NAMALWA (cell line): ENCODE data around the gene SLIT3.

Source experiments
- DNase-seq: peaks from one replicate; pipeline ENCODE4 v3.0.0-alpha.2; 2015; ENCODE audit warnings: low spot score

Gene SLIT3

DNA sequence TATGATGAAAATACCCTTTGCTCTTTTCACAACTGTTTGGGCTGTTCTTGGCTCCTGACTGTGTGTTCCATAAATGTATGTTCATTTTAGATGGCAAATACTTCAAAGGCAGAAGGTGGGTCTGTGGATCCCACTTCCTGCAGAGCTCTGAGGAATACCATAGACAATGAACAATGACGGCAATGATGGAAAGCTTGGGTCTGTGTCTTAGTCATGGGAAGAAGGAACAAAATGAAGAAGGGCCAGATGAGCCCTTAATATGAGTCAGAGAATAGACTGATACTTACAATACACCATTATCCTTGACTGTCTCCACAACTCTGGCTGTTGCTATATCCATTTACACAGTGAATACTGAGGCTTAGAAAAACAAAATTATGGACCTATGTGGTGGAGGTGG, 126.0 kb downstream of the SLIT3 start:
- DNase-seq, result no peak

- DNase-seq, result no peak
These were observed 127.6 kb downstream of the SLIT3 start for GRCh38 chr5:169173372-169173771.

DNA sequence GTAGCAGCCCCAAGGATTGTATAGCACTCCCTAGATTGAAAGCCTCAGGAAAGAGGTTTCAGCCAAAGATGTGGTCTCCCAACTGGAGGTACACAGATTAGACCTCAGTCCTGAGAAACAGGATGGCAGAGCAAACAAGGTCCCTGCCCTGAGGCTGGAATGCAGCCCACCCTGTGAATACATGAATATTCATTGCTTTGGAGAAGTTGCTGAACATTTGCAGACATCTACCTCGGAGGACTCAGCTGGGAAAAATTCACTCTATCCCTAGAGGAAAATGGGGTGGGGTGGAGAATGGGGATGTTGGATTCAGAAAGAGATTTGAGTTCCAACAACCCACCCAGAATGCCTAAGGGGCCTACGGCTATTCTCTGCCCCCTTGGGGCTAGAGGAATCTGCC, 129.4 kb downstream of the SLIT3 start:
- no peak for DNase-seq

GRCh38 chr5:169169783-169170182, 131.2 kb downstream of the SLIT3 start:
- DNase-seq, result no peak

GRCh38 chr5:169168280-169168679, 132.7 kb downstream of the SLIT3 start:
- DNase-seq, result no peak

DNA sequence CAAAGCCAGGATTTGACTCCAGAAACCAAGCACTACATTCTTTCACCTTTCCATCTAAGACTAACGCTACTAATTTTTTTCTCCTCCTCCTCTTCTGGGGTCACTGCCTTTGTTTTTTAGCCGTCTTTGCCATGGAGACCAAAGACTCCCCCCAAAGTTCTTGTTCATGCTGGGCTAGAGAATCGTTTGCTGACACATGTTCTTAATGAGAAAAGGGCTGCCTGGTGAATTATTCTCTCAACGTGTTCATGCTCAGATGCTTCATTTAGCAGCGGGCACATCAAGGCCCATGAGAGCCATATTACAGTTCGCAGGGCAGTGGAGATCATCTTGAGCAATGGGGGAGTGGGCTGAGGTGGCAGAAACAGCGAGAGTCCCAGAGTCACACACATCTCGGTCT, 134.9 kb downstream of the SLIT3 start:
- no peak for DNase-seq

DNA sequence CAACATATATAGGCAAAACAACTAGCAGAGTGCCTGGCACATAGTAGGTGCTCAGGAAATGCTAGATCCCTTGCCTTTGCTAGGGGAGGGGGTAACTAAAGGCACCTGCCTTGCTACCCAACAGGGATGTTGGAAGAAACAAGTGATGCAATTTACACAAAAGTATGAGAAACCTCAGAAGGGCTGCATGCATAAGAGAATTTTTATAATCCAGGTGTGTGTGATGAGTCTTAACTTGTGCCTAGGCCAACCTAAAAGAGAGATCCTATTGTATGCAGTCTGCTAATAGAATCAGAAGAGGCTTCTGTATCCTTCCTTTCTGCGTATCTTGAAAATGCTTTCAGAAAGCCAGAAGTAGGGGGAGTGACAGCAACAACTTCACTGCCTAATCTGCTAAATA, 135.9 kb downstream of the SLIT3 start:
- no peak for DNase-seq

- DNase-seq, result no peak
These were observed 136.4 kb downstream of the SLIT3 start for GRCh38 chr5:169164481-169164925.

GRCh38 chr5:169162407-169162806, 138.5 kb downstream of the SLIT3 start:
- DNase-seq, result no peak

DNA sequence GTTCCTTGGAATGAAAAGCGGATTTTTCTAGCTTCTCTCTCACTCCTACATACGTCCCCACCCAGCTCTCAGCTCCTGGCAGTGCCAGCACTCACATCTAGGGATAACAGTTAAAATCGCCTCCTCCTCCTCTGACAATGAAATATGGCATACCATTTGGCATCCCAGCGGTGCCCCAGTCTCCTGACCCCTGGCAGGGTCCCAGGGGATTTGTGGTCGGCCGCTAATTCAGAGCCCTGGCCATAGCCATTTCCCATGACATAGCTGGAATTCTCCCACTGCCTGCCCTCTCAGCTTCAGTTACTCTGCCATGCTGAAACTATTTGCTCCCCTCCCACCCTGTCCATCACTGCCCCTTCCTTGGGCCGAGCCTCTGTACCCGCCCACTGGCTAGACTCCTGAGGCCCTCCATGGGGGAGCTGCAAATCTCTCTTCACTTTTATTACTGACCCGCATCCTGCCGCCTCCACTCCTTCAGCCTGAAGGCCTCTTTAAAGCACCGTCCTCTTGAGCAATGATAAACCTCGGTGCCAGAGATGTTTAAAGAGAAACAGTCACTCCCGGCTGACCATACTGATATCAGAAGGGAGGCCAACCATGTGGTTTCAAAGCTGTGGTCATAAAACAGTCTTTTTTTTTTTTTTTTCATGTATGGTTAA, 139.8 kb downstream of the SLIT3 start:
- DNase-seq, result no peak

DNA sequence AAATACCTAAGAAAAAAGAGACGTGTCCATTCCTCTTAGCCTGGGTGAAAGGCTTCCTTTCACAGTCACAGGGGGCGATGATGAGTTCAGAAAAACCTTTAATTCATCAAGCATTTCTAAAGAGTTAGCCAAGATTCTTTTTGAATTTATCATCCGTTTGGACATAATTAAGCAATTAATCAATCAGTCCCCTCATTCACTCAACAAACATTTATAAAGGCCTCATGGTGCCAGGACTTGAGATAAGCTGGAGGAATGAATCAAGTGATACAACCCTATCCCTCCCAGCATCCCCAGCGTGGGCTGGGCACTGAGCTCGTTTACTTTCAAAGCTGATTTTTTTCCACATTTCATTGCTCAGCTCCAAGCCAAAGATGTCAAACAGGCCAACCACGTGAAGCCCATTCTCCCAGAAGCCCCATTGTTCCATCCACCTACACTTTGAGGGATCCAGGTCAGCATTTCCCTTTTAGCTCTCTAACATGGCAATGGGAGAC, 140.5 kb downstream of the SLIT3 start:
- DNase-seq, result peak; percentile 7

GRCh38 chr5:169158764-169159163, 142.2 kb downstream of the SLIT3 start:
- no peak for DNase-seq

- no peak for DNase-seq
These were observed 143.9 kb downstream of the SLIT3 start for GRCh38 chr5:169157064-169157463.

DNA sequence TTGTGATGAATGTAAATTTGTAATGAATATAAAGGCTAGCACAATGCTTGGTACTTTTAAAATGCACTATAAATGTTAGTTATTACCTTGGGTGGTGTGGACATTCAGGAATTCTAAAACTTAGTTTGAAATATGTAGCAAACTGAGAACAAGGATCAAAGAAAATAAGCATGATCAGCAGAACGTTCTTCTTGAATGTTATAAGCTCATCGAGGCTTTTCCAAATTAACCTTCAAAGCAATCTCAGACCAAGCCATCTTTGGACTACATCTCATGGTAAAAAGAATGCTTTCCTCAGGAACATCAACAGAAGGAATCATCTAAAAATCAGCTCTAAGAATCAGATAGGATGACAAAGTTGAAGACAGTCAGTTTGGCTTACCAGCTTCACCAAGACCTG, 146.3 kb downstream of the SLIT3 start:
- DNase-seq, result no peak

- DNase-seq, result no peak
These were observed 147.5 kb downstream of the SLIT3 start for GRCh38 chr5:169153405-169153804.

- no peak for DNase-seq
These were observed 148.0 kb downstream of the SLIT3 start for GRCh38 chr5:169152946-169153345.

DNA sequence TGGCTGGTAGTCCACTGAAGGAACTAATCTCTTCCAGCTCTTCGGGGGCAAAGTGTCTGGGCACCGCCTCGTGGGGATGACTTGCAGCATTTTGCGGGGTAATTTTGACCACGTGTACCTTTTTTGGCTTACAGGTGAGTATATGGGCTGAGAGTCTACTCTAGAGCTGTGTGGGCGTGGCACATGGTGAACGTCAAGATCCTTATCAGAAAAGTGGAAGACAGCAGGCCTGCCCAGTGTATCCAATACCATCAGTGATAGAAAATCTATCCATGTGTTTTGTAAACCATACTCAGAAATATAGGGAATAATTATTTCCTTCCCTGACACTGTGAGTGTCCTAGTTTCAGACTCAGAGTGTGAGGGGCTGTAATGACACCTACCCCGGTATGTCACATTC, 148.5 kb downstream of the SLIT3 start:
- DNase-seq, result no peak

- no peak for DNase-seq
These were observed 149.7 kb downstream of the SLIT3 start for GRCh38 chr5:169151051-169151805.

DNA sequence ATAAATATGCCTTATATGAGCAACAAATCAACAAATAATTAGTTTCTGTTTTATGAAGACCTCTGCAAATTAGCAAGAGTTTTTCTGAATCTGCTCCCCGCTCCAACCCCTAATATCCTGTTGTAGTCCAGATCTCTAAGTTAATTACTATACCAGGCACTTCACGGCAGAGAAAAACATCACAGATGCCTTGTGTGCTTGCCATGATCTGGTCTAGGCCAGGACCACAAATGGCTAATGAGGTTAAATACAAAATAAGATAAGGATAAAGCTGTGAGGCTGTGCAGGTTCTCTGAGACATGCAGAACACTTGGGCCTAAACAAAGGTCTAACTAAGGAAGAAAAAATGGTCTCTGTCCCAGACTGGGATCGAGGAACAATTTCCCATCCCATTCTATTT, 150.8 kb downstream of the SLIT3 start:
- DNase-seq, result no peak

DNA sequence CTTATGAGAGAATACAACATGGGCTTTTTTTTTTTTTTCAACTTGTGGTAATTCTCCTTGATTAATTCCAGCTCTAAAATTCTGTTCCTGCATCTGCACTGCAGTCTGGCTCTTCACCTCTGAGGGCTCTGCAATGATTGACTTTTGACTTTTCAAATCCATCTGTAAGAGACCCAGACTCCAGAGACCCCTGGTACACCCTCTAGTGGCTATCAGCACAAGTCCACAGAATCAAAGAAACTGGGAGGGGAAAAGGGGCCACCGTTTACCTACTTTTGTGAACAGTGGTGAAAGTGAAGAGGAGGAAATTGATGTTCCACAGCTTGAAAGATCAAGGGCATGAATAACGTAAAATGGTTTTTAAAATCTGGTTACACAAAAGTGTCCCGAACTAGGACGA, 151.6 kb downstream of the SLIT3 start:
- DNase-seq, result peak; percentile 21

- no peak for DNase-seq
These were observed 152.7 kb downstream of the SLIT3 start for GRCh38 chr5:169148138-169148740.

DNA sequence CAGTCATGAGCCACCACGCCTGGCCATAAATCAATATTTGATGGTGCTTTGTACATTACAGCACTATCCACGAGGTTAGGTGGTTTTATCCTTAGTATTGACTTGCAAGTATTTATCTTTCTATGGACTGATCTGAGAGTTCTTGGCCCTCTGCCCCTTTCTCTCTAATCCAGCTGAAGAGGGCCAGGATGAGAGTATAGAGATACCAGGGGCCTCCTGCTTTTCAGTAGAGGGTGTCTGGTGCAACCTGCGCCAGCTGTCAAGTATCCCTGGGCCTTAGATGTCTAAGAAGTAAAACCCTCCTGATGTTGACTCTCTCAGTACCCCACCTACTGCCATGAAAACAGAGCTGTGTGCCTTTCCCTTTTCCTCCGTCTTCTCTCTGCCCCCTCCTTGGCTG, 153.4 kb downstream of the SLIT3 start:
- no peak for DNase-seq

DNA sequence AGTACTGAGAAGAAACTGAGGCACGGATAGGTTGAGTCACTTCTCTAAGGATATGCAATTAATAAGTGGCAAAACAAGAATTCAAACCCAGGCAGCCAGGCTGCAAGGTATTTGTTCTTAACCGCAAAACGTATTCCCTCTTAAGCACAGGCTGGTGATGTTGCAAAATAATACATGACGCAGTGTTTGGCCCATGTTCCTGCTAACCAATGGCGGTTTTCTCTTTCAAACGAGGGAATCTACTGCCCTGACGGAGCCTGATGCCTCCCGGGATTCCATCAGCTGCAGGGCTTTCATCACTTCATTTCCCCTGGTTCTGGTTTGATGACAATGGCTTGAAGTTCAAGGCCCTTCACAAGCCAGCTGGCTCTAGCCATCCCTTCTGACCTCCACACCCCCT, 154.8 kb downstream of the SLIT3 start:
- no peak for DNase-seq
